Measurements from ENCODE around the gene MOXD1.

MOXD1 gene

DNA sequence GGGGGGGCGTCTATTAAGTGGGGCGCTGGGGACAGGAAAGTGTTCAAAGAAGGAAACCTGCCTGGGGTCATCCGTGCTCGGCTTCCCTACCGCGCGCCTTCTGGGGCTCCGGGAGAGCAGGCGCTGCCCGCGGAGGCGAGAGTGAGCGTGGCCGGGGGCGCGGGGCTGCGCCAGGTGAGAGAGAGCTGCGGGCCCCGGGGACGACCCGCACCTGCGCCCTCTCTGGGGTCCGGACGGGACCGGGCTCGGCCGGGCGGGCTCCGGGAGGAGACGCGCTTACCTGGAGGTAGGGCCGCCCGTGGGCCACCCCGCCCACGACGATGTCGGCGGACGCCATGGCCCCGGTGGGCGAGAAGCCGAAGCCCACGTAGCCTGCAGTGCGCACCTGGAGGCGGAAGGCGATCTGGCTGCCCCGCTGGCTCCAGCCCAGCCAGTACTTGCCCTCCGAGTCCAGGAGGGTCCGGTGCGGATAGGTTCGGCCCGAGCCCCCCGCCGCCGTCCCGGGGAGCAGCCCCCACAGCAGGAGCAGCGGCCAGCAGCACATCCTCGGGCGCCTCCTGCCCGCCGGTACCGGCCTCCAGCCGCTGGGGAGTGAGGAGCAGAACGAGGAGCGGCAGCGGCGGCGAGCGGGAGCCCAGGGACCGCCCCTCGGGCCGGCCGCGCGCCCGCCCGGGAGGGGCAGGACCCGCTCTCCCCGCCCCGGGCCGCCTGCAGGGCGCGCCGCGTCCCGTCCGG lies at the start of gene MOXD1:
TSS of gene MOXD1 (minus strand) at position 593 of the 735 bp plus-strand sequence. CDS start at position 544, 49 bp downstream.
- peak in 7 of 10 donors; percentile 20 to 89 (median 61) for DNase-seq
- intact Hi-C loops (cut with DNase I) = no loop called here

DNA sequence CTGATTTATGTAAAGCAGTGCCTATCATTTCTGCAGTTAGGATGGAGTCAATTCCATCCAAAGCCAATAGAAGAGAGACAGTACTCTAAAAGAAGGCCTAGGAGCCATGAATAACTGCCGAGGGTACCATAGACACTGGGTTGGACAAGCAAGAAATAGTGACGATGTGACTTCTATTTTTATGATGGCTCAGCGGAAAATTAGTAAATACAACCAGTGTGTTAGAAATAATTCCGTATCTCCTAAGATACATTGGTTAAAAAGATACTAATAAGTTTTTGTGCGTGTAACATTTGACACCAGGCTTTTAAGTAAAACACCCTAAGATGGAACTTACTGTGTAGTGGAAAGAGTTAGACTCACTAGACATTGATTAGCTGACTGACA lies 45.6 kb upstream of the MOXD1 start:
- intact Hi-C loops (cut with DNase I) = no loop called here
- no peak for DNase-seq

DNA sequence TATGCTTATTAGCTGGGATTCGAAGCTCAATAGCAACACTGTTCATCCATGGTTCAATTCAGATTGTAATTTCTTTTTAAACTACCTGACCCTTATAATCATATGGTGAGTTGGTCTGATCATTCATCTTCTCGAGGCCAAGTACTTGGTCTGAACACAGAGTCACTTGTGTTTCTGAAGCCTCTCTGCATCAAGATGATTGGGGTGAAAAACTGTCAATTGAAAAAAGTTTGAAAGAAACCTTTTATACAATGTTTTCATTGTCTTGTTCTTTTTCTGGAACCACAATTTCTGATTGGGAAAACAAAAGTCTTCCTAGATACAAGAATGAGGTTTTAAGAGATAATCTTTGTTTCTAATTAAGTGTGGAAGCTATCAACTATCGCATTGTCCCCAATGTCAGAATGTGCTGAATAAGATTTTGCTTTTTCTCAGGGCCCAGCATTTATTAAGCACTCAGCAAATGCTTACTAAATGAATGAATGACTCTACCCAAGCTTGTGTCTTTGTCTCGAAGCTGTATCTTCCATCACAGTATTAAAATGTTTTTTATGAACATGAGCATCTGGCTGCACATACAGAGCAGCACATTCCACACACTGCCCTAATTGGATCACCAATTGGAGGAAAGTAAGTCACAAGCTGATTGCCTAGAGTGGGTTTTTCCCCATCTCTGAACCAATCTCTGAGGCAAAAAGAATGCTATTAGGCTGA lies 45.0 kb upstream of the MOXD1 start:
- intact Hi-C loops (cut with DNase I) = no loop called here
- DNase-seq = no peak

DNA sequence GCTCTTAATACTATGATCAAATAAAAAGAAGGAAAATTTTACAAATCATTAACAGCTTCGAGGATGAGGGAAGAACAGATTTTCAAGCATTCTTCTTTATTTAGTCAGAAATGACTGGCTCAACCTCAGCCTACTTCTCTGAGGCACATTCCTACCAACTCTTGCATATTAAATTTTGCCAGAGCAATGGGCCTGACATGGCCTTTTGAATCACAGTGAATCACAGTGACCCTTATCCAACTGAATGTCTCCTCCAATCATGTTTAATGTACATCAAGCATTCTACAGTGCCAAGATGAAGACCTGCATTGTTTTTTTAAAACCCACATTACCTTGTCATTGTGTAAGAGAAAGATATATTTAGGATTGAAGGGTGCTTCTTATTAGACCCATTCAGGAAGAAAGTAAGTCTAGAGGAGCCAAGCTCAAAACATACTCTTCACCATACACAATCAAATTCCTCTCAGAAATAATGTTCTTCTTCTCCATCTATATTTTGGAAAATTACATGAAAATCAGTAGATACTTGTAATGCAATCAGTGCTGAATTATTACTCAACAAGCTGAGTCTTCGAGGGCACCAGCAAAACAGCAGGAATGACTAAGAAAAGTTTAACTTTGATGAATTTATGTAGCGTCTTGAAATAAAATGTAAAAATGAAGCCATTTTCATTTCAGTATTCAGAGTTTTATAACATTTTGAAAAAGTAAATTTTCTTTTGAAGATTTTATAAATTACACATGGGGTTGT lies 44.1 kb upstream of the MOXD1 start:
- intact Hi-C loops (cut with DNase I) = no loop called here
- no peak for DNase-seq

DNA sequence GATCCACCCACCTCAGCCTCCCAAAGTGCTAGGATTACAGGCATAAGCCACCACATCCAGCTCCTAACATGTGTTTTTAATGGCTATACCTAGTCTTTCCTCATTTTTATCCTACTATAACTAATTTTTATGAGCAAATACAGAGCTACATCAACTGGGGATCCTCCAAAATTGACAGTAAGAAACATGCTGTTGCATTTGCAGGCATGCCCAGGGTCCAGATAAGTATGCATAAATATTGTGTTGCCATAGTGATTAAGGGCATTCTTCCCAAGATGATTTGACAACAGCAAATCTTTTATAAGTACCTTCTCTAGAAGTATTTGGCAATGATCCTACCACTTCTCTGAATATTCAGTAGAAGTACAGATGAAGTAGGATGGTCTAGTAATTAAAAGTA lies 41.9 kb upstream of the MOXD1 start:
- intact Hi-C loops (cut with DNase I) = no loop called here
- DNase-seq = no peak

DNA sequence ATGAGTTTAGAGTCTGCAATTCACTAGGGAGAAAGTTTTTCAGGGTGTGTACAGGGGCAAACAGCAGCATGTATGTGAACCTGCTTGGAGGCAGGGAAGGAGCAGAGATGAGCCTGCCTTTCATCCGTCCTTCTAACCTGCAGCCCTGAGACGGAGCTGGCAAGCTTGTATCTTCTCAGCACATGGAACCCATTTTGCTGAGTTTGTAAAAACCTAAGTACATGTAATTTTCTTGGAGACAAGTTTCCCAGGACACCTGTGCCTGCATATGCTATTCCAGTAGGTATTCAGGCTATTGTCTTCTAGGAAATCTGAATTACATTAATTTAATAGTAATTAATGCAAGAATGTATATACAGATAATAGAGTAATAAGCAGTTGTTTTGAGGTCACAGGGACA lies 28.8 kb upstream of the MOXD1 start:
- DNase-seq = no peak
- intact Hi-C loops (cut with DNase I) = no loop called here

DNA sequence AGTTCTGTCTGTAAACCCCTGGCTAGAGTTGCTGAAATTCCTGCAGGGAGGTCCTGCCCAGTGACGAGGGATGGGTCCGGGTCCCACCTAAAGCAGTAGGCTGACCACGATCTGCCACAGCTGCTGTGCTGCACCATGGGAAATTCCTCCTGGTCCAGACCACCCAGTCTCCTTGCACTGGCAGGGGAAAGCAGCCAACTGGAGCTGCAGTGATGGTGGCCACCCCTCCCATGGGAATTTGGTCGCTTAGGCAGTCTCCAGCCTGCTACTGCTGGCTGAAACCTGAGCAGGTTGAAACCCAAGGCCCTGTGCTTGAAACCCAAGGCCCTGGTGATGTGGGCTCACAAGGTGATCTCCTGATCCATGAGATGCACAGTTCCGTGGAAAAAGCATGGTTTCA lies 23.9 kb upstream of the MOXD1 start:
- intact Hi-C loops (cut with DNase I) = no loop called here
- DNase-seq = peak in 1 of 10 donors; percentile 60

DNA sequence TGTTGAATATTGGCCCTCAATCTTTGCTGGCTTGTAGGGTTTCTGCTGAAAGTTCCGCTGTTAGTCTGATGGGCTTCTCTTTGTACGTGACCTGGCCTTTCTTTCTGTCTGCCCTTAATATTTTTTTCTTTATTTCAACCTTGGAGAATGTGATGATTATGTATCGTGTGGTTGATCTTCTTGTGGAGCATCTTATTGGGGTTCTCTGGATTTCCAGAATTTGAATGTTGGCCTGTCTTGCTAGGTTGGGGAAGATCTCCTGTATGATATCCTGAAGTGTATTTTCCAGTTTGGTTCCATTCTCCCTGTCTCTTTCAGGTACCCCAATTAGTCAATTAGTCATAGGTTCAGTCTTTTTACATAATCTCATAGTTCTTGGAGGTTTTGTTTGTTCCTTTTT lies 22.6 kb upstream of the MOXD1 start:
- no peak for DNase-seq
- intact Hi-C loops (cut with DNase I) = no loop called here

DNA sequence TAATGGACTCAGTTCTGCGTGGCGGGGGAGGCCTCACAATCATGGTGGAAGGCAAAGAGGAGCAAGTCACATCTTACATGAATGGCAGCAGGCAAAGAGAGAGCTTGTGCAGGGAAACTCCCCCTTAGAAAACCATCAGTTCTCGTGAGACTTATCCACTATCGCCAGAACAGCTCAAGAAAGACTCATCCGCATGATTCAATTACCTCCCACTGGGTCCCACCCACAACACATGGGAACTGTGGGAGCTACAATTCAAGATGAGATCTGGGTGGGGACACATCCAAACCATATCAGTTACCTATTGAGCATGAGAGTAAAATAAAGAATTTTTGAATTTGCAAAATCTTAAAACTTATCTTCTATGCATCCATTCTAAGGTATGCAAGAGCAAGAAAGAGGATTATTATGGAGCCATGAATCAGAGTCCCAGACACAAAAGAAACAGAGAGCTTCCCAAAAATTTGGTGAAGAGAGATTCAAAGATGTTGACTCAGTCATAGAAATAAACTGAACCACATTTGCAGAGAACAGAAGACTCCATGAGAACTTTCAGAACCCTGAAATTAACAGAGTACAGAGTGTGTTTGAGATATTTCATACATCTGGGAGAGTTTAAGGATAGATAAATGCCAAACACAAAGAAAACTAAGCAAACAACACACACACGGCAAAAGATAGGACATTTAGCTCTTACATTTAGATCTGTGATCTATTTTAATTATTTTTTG lies 17.1 kb upstream of the MOXD1 start:
- intact Hi-C loops (cut with DNase I) = no loop called here
- DNase-seq = no peak

DNA sequence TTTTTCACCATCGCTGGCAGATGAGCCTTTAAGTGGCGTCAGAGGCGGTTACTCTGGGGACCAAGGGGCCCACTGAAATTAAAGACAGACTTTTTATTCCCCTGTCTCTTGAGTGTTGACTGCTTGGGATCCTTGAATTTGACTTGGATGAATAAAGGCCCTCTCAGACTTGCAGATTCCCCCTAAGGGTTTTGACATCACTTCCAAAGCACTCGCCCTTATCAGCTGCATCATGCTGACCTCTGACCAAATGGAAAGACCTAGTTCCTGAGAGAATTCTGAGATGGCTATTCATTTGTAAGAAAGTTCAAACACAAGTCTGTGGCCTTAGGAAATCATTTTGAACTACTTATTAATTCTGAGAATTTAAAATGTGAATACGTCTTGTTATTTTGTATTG lies 13.5 kb upstream of the MOXD1 start:
- intact Hi-C loops (cut with DNase I) = no loop called here
- no peak for DNase-seq

DNA sequence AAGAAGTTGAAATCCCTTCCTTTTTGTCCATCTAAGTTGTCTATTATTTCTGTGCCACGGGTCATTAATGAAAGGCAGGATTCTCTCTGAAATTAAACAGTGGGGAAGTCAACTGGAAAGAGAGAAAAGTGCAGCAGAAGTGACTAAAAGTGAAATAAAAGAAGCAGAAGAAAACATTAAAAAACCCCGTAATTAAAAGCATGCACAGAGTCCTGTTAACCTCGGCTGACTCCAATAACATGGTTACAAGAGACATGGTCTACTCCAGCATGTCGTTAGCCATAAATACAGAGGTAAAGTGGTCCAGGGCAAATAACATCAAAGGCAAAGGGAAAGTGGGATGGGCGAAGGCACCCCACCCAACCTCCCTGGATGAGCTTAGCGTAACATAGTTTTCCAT lies 13.0 kb upstream of the MOXD1 start:
- intact Hi-C loops (cut with DNase I) = no loop called here
- no peak for DNase-seq

DNA sequence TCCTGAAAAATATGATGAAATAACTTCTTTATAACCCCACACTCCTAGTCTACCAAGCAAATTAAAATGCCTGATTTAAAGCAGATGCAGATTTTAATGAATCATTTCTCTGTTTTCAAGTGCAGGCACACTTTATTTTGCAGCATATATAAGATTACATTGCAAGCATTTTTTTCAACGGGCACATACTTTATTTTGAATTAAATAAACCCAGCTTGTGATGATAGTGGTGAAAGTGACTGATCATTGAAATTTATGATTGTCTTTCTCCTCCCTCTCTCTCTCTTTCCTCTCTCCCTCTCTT lies 12.2 kb upstream of the MOXD1 start:
- intact Hi-C loops (cut with DNase I) = no loop called here
- no peak for DNase-seq

DNA sequence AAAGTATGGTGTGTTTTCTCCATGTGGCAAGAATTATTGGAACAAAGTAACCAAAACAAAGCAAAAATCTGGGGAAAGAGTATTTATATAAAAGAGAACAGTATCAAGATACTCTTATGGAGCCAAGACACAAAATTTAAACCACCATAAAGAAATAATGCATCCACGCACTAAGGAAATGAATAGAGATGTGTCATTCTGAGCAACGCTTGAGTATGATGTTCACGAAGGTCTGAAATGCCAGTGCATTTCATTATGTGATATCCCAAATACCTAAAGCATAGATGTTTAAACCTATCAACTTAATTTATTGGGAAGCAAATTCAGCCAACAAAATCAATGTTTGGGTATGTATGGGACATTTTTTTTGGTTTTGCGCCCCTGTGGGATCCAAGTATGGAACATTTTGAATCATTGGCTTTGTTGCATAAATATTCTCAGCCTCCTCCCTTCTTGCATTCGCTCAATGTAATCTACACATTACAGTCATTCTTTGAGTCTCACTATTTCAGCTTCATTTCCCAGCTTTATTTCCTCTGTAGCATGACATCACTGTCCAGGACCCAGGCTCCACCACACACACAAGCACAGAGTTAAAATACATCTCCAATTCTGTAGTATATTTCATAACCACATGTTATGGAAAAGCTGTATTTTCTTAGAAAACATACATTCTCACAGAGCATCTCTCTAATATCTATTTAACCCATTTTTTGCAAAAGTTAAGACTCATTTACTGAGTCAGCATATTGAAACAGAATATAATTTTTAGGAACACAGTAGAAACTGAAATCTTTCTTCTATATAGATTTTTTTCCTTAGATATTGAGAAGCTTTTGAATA lies 11.6 kb upstream of the MOXD1 start:
- intact Hi-C loops (cut with DNase I) = no loop called here
- no peak for DNase-seq

DNA sequence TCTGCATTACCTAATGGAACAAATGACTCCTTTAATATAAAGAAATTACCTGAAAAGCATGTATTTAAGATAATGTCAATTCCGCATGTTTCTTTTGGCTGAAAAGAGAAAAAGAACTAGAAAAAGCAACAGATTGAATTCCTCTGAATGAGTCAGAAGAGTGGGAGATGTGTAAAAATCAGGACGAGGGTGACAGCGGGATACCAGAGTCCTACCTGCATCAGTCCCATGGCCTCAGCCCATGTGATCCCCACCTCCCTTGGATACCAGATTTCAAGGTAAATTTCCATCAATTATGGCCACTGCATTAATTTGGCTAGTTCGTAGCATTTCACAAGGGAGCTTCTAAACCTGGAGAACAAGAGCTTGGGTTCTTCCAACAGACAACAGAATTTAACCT lies 10.0 kb upstream of the MOXD1 start:
- peak in 1 of 10 donors; percentile 69 for DNase-seq
- intact Hi-C loops (cut with DNase I) = no loop called here

DNA sequence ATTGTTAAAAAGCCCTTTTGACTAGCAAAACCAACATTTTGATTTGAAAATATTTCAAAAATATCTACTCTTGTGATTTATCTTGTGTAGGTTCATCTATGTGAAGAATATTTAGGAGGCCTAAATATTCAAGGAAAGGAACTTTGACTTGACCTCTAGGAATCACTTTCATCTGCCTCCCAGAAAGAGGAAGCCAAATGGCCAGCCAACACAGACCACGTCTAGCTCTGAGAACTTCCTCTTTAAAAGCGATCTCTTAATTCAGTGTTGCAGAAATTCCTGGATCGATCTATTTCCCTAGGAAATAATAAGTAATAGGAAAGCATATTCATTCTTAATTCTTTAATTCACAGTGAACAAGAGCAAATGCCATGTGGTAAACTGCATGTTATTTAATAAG lies 9.6 kb upstream of the MOXD1 start:
- DNase-seq = no peak
- intact Hi-C loops (cut with DNase I) = no loop called here

DNA sequence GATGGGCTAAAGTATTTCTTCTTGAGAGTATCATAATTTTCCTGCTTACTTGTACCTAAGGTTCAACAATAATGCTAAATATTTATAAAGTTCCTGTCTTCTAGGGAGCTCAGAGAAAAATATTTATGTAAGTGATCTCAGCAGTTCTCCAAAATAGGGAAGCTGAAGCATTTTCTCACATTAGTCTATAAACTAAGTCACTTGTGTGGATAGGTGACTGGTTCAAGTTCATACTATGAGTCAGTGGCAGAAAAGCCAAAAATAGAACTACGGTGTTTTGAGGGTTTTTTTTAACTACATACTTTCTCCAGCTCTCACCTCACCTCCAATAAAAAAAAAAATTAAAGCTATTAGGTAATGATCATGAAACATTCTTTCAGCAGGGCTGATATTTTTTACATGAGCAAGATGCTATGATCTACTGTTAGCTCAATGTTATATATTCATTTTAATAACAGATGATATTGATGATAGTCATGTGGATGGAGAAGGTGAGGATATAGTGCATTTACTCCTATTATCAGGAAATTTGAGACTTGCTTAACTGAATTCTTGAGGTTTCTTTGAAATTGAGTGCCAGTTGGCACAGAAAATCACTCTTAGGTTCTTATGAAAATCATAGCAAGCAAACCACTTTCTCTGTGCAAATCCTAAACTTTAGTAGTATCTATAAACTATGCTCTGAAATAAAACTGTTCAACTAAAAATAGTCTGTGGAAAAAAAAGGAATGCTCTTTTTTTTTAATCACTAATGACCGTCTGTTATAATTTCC lies 4.1 kb upstream of the MOXD1 start:
- intact Hi-C loops (cut with DNase I) = no loop called here
- DNase-seq = no peak

DNA sequence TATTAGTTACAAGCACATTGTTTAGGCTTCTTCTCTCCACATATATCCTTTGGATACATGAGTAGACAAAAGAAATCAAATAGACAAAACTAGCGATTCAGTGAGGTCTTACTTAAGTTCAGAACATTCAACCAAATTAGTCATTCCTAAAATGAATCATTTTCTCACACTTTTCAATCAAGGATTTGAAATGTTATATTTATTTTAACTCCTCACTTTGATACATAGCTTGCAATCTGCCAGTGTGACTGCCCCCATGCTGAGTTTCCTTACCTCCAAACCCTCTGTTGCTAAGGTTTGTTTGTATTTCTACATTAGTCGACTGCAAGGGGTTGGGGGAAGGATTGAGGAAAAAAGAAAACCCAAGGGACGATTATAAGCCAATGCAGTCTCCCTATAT lies 3.5 kb upstream of the MOXD1 start:
- intact Hi-C loops (cut with DNase I) = no loop called here
- DNase-seq = no peak

DNA sequence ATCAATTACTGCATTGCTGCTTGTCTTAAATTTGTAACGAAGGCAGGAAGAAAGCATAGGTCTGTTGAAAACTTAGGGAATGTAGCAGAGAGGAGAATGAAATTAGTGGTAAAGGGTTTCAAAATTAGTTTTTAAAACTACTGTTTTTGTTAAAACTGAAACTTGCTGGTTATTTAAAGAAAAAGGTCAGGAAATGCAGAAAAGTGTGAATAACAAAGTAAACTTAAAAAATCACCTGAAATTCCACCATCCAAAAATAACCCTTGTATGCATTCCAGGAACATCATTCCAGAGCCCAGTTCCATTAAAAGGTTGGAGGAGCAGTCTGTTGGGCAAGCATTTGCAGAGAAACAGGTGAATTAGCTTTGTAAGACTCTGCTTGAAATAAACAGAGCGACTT lies 3.1 kb upstream of the MOXD1 start:
- no peak for DNase-seq
- intact Hi-C loops (cut with DNase I) = no loop called here

DNA sequence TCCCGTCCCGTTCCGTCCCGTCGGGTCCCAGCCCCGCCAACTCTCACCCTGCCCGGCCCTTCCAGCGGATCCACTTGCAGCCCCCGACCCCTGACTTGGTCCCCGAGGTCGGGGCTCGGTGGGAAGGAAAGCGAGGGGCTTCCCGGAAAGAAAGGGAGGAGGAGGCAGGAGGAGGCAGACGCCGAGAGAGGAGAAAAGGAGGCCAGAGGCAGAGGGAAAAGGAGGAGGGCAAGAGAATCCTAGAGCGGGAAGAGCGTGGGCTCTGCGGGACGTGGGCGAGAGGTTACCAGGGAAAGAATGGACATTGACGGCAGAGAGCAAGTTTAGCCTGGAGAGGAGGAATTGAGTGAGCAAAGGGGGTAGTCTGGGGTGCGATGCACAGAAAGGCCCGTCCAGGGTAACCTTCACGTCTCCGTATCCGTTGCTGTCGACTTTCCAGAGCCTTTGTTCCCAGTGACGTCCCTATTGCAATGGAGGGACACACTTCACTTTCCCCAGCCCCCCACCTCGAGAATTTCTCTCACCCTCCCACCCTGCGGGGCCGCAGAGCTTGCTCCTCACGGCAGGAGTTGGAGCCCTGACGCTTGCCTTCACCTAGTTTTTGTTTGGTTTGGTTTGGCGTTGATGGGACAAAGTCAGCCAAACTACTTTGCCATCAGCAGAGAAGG lies 477 bp upstream of the MOXD1 start:
- no peak for DNase-seq
- intact Hi-C loops (cut with DNase I) = no loop called here

Data from posterior cingulate gyrus (tissue), 11 donors.